ENCODE results near the gene LAMTOR2.
"Not testable (repeated sequence)": the region's sequence is repeated elsewhere in the genome, so short reads cannot be mapped to it uniquely, and the experiment has no call there.

LAMTOR2 gene

GRCh38 chr1:156070548-156070947 lies 16.0 kb downstream of the LAMTOR2 start:
- Histone ChIP-seq H3F3A (ENCODE audit: control insufficient read depth, insufficient read depth) (no peaks in the 10 kb centered on the region), H3K4me3 (ENCODE audit: low read length) (no peak overlapping the region), H4K20me1 (ENCODE audit: control insufficient read depth, insufficient read depth, low read depth, low read length) (no peaks in the 10 kb centered on the region), H3K9me2 (replicated peaks; ENCODE audit: control insufficient read depth, low read length) (no peaks in the 10 kb centered on the region), H3K36me3 (ENCODE audit: control insufficient read depth, low read length) (no peaks in the 10 kb centered on the region), H3K79me2 (ENCODE audit: control insufficient read depth, low read length) (peaks cover 8% of the 10 kb centered on the region), H3K4me1 (ENCODE audit: control insufficient read depth, low read length) (peaks cover 13% of the 10 kb centered on the region), H3K27me3 (ENCODE audit: control insufficient read depth, low read length) (peaks cover 4% of the 10 kb centered on the region), H3K4me2 (ENCODE audit: low read length) (no peak overlapping the region), H3K27ac (ENCODE audit: low read depth, low read length) (no peak overlapping the region), H3K9me3 (ENCODE audit: control insufficient read depth, insufficient read depth, low read length) (no peaks in the 10 kb centered on the region)
- no peak for TF ChIP-seq CTCF (IDR thresholded peaks at IDR 0.05; ENCODE audit: low read depth, low read length, poor library complexity, severe bottlenecking)
- no peak for TF ChIP-seq EZH2phosphoT487 (IDR thresholded peaks at IDR 0.05; ENCODE audit: borderline replicate concordance, low read length)

GRCh38 chr1:156071332-156071816 lies 16.8 kb downstream of the LAMTOR2 start:
- not testable (repeated sequence) for H3F3A ChIP-seq (ENCODE audit: control insufficient read depth, insufficient read depth); H3K27me3 ChIP-seq (ENCODE audit: control insufficient read depth, low read length); H3K27ac ChIP-seq (ENCODE audit: low read depth, low read length); H3K9me2 ChIP-seq (replicated peaks; ENCODE audit: control insufficient read depth, low read length); H4K20me1 ChIP-seq (ENCODE audit: control insufficient read depth, insufficient read depth, low read depth, low read length); H3K4me2 ChIP-seq (ENCODE audit: low read length); H3K9me3 ChIP-seq (ENCODE audit: control insufficient read depth, insufficient read depth, low read length); H3K4me3 ChIP-seq (ENCODE audit: low read length); H3K36me3 ChIP-seq (ENCODE audit: control insufficient read depth, low read length)
- peaks cover 16% of the 10 kb centered on the region for H3K4me1 ChIP-seq (ENCODE audit: control insufficient read depth, low read length)
- peaks cover 16% of the 10 kb centered on the region for H3K79me2 ChIP-seq (ENCODE audit: control insufficient read depth, low read length)

GRCh38 chr1:156072251-156072650 lies 17.7 kb downstream of the LAMTOR2 start:
- no peak for TF ChIP-seq CTCF (IDR thresholded peaks at IDR 0.05; ENCODE audit: low read depth, low read length, poor library complexity, severe bottlenecking)
- TF ChIP-seq EZH2phosphoT487 (IDR thresholded peaks at IDR 0.05; ENCODE audit: borderline replicate concordance, low read length), result no peak

GRCh38 chr1:156073110-156073687 lies 18.6 kb downstream of the LAMTOR2 start:
- Histone ChIP-seq H3K9me2 (replicated peaks; ENCODE audit: control insufficient read depth, low read length) (no peaks in the 10 kb centered on the region), H3F3A (ENCODE audit: control insufficient read depth, insufficient read depth) (peaks cover 8% of the 10 kb centered on the region), H4K20me1 (ENCODE audit: control insufficient read depth, insufficient read depth, low read depth, low read length) (no peaks in the 10 kb centered on the region), H3K9me3 (ENCODE audit: control insufficient read depth, insufficient read depth, low read length) (no peaks in the 10 kb centered on the region), H3K79me2 (ENCODE audit: control insufficient read depth, low read length) (peaks cover 18% of the 10 kb centered on the region), H3K27me3 (ENCODE audit: control insufficient read depth, low read length) (peaks cover 4% of the 10 kb centered on the region), H3K27ac (ENCODE audit: low read depth, low read length) (no peak overlapping the region), H3K4me1 (ENCODE audit: control insufficient read depth, low read length) (peaks cover 31% of the 10 kb centered on the region), H3K36me3 (ENCODE audit: control insufficient read depth, low read length) (peaks cover 6% of the 10 kb centered on the region; the same call in 1 of the 2 replicates), H3K4me2 (ENCODE audit: low read length) (no peak overlapping the region), H3K4me3 (ENCODE audit: low read length) (no peak overlapping the region)
- TF ChIP-seq EZH2phosphoT487 (IDR thresholded peaks at IDR 0.05; ENCODE audit: borderline replicate concordance, low read length) (no peak), CTCF (IDR thresholded peaks at IDR 0.05; ENCODE audit: low read depth, low read length, poor library complexity, severe bottlenecking) (no peak)

More at GRCh38 chr1:156072251-156072650, 17.7 kb downstream of the LAMTOR2 start:
- Histone ChIP-seq H3K4me3 (ENCODE audit: low read length) (no peak overlapping the region), H3K9me3 (ENCODE audit: control insufficient read depth, insufficient read depth, low read length) (no peaks in the 10 kb centered on the region), H3K9me2 (replicated peaks; ENCODE audit: control insufficient read depth, low read length) (no peaks in the 10 kb centered on the region), H3K27ac (ENCODE audit: low read depth, low read length) (no peak overlapping the region), H3K79me2 (ENCODE audit: control insufficient read depth, low read length) (peaks cover 18% of the 10 kb centered on the region), H4K20me1 (ENCODE audit: control insufficient read depth, insufficient read depth, low read depth, low read length) (no peaks in the 10 kb centered on the region), H3K4me2 (ENCODE audit: low read length) (no peak overlapping the region), H3K27me3 (ENCODE audit: control insufficient read depth, low read length) (peaks cover 4% of the 10 kb centered on the region), H3F3A (ENCODE audit: control insufficient read depth, insufficient read depth) (no peaks in the 10 kb centered on the region; the same call in 1 of the 2 replicates), H3K4me1 (ENCODE audit: control insufficient read depth, low read length) (peaks cover 22% of the 10 kb centered on the region), H3K36me3 (ENCODE audit: control insufficient read depth, low read length) (peaks cover 6% of the 10 kb centered on the region; the same call in 1 of the 2 replicates)

Measured in DOHH2 (cell line).